ENCODE data around the gene CAPN10.

GRCh38 chr2:240640939-240641338 lies 54.4 kb downstream of the CAPN10 start:
- TF ChIP-seq EZH2 (IDR thresholded peaks at IDR 0.05; ENCODE audit: insufficient read depth, low read length): no peak
- TF ChIP-seq CTCF (IDR thresholded peaks at IDR 0.05; ENCODE audit: insufficient read depth, low read depth, low read length): no peak
